Aorta (tissue), 5 donors: ENCODE results near the gene GPS1. TPM values are rescaled to one million over a fixed set of nuclear protein-coding genes. Genes with fewer than 3 reads are reported as not detected.

Source experiments
- ATAC-seq: fragments of 200-7000 bp; cut with Tn5 transposase; one replicate; pipeline ENCODE4 v1.9.1; 2022; ENCODE audit warnings: moderate library complexity; ENCODE audit not compliant: low FRiP score
- DNase-seq, 2 donors: peaks; one replicate each; pipeline ENCODE4 v3.0.0-alpha.2; 2020
- H3K27ac ChIP-seq, 2 donors: one replicate each; pipeline ENCODE4 v1.5.1; 2013; ENCODE audit warnings: low read length in 2 of 2, mild to moderate bottlenecking in 2 of 2, moderate library complexity in 2 of 2, control low read depth in 1 of 2, inconsistent platforms in 1 of 2, low read depth in 1 of 2
- H3K27me3 ChIP-seq, 2 donors: one replicate each; pipeline ENCODE4 v1.6.1; 2013; ENCODE audit warnings: control low read depth in 1 of 2, low read length in 1 of 2, mild to moderate bottlenecking in 1 of 2, moderate library complexity in 1 of 2; ENCODE audit not compliant: insufficient read depth in 2 of 2, control insufficient read depth in 1 of 2
- H3K36me3 ChIP-seq, 2 donors: one replicate each; pipeline ENCODE4 v1.6.1; 2013; ENCODE audit warnings: control low read depth in 1 of 2, low read length in 1 of 2, mild to moderate bottlenecking in 1 of 2; ENCODE audit not compliant: insufficient read depth in 2 of 2, control insufficient read depth in 1 of 2
- H3K4me1 ChIP-seq, 2 donors: one replicate each; pipeline ENCODE4 v1.6.1; 2013; ENCODE audit warnings: low read length in 2 of 2, control low read depth in 1 of 2, mild to moderate bottlenecking in 1 of 2, moderate library complexity in 1 of 2; ENCODE audit not compliant: insufficient read depth in 2 of 2, control insufficient read depth in 1 of 2
- H3K4me3 ChIP-seq, 2 donors: one replicate each; pipeline ENCODE4 v1.5.1; 2013; ENCODE audit warnings: low read length in 2 of 2, control low read depth in 1 of 2, mild to moderate bottlenecking in 1 of 2
- H3K9me3 ChIP-seq: one replicate; pipeline ENCODE4 v1.6.1; 2013; ENCODE audit warnings: mild to moderate bottlenecking, low read length; ENCODE audit not compliant: control insufficient read depth
- WGBS, 2 donors: extraction: QIAGEN DNeasy Blood & Tissue Kit; methylation state at CpG; one replicate each; pipeline ENCODE4 v1.1.7; 2013; 5-methylcytosine and 5-hydroxymethylcytosine counted together
- intact Hi-C, 2 donors: fragments of 100-400 bp; cut with DNase I; formaldehyde crosslinking; loops; one replicate each; pipeline versions ENCODE4 v1.14.2 to v1.15.0; 2022
- polyA plus RNA-seq, 2 donors: library from polyadenylated mRNA; stranded (reverse); fragments of 200-250 nt; gene quantifications; one replicate each; pipeline ENCODE4 v1.2.3, GENCODE V29; 2013
- total RNA-seq, 2 donors: library from RNA; stranded (reverse); fragmentation: NEBNext Ultra II Directional; extraction: Animal tissue kit (Norgen Biotek cat#: 25700); gene quantifications; one replicate each; pipeline ENCODE4 v1.2.1, GENCODE V29; 2021
- donor health status: healthy with polysubstance abuse.
- donor health status: Bipolar disorder and iron deficiency.
- donor health status: DM: no; HTN: no; CAD: no.
- donor health status: DM: no; HTN: no; CAD: no.
- donor health status: DM: yes; HTN: yes; CAD: no.

GPS1 gene
- total and polyA plus RNA-seq, 4 donors = 46.9 to 171 (median 54.1) TPM

DNA sequence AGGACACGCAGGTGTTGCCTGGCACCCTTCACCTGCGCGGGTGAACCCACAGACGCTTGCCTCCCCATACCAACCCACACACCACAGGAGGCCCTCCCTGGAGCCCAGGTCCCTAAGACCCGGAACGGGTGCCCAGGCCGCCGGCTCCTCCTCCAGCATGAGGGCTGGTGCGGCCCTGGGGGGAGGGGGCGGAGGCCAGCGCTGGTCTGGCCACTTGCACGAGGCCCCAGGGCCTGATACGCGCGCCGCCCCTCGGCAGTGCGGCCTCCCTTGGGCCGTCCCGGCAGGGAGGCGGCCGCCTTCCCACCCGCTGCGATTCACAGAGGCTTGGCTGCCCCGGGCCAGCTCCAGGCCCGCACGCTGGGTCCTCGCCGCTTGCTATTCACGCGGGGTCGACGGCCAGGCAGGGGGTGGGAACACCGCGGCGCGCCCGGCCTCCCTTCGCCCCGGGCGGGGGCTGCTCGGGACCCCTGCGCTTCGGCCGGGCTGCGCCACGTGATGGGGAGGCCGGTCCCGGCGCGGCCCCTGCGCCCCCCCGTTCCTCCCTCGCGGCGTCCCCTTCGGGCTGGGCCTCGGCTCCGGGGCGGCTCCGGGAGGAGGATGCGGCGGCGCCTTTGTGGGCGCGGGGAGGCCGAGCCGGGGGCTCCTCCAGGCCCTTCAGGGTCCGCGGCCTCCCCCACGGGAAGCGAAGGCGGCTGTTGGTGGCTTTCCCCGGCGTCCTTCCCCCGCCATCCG lies 45.7 kb downstream of the GPS1 start:
- Histone ChIP-seq H3K27ac (peak overlapping the region in 1 of 2 donors; percentile 46), H3K9me3 (no peaks in the 10 kb centered on the region), H3K4me3 (peak overlapping the region; percentile 65 to 73), H3K4me1 (no peaks in the 10 kb centered on the region), H3K27me3 (peaks cover 0 to 2% of the 10 kb centered on the region in 2 donors), H3K36me3 (peaks cover 0 to 6% of the 10 kb centered on the region in 2 donors)
- 2% methylated on average over 46 to 77 of the region's 77 CpGs for WGBS, 2 donors
- no peak for ATAC-seq
- DNase-seq = peak in 1 of 2 donors; percentile 69
- intact Hi-C loops = loop anchor here in 1 of 2 donors (5.0 kb wide), 1 partner anchor 60 kb away; the partner anchor contains the start of gene DCXR

DNA sequence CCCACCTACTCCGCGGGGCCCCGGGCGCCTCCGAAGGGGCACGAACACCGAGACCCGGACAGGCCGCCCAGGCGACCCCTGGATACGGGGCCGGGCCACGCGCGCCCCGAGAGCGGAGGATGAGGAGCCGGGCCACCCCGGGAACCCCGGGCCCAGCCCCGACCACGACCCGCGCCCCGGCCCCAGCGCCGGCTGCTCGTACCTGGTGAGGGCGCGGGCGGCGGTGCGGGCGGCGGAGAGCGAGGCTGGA lies 46.1 kb downstream of the GPS1 start:
- WGBS, 2 donors = 1 to 2% methylated on average over 24 to 36 of the region's 36 CpGs
- Histone ChIP-seq H3K4me1 (no peaks in the 10 kb centered on the region), H3K9me3 (no peaks in the 10 kb centered on the region), H3K4me3 (peak overlapping the region; percentile 65 to 73), H3K27me3 (peaks cover 0 to 2% of the 10 kb centered on the region in 2 donors), H3K36me3 (peaks cover 0 to 6% of the 10 kb centered on the region in 2 donors), H3K27ac (peak overlapping the region in 1 of 2 donors; percentile 46)
- intact Hi-C loops = loop anchor here in 1 of 2 donors (5.0 kb wide), 1 partner anchor 61 kb away; the partner anchor contains the start of gene DCXR
- ATAC-seq (no peak), DNase-seq (no peak)

DNA sequence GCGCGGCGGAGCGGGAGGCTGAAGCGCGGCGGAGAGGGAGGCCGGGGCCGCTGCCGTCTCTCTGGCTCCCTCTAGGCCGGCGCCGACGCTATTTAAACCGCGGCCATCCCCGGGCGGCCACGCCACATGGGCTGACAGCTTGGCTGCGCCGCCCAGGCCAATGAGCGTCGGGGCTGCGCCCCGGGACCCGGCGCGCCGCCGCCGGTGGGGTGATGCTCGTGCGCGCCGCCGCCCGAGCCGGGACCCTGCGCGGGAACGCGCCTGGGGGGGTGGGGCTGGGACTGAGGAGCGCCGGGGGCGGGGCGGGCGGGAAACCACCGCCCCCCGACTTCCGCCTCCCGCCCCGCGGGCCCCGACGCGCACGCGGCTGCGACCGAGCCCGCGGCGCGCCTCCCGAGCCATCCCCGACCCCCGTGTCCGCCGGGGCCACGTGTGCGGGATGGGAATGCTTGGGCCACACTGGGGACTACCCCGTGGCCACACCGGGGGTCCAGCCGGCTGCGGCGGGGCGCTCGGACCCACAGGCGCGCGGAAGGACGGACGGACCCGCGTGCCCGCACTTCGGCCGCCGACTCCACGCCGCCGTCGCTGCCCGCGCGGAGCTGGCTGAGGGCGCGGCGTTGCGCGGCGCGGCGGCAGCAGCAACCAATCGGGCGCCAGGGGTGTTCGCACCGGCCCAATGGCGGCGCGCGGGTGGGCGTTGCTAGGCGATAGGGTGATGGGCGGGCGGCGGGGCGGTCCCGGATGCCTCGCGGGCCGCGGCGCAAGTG lies 46.7 kb downstream of the GPS1 start, which contains the start of gene FASN:
Gene FASN (minus strand): TSS at position 68 of the 770 bp plus-strand sequence. CDS start 1,791 bp downstream, outside the sequence.
- DNase-seq (peak; percentile 97 to 98), ATAC-seq (peak; percentile 90)
- H3K27ac ChIP-seq = peak within 1 kb of the TSS in 1 of 2 donors; percentile 74
- H3K36me3 ChIP-seq = peaks cover 0 to 2% of the 10 kb centered on the region in 2 donors
- H3K9me3 ChIP-seq = no peaks in the 10 kb centered on the region
- intact Hi-C loops = loop anchor here in 1 of 2 donors (5.0 kb wide), 1 partner anchor 61 kb away; the partner anchor contains the start of gene DCXR
- H3K4me1 ChIP-seq = no peaks in the 10 kb centered on the region
- 0 to 1% methylated on average over 77 to 124 of the region's 124 CpGs for WGBS, 2 donors
- H3K27me3 ChIP-seq = peaks cover 0 to 2% of the 10 kb centered on the region in 2 donors
- H3K4me3 ChIP-seq = peak within 1 kb of the TSS; percentile 65 to 73

DNA sequence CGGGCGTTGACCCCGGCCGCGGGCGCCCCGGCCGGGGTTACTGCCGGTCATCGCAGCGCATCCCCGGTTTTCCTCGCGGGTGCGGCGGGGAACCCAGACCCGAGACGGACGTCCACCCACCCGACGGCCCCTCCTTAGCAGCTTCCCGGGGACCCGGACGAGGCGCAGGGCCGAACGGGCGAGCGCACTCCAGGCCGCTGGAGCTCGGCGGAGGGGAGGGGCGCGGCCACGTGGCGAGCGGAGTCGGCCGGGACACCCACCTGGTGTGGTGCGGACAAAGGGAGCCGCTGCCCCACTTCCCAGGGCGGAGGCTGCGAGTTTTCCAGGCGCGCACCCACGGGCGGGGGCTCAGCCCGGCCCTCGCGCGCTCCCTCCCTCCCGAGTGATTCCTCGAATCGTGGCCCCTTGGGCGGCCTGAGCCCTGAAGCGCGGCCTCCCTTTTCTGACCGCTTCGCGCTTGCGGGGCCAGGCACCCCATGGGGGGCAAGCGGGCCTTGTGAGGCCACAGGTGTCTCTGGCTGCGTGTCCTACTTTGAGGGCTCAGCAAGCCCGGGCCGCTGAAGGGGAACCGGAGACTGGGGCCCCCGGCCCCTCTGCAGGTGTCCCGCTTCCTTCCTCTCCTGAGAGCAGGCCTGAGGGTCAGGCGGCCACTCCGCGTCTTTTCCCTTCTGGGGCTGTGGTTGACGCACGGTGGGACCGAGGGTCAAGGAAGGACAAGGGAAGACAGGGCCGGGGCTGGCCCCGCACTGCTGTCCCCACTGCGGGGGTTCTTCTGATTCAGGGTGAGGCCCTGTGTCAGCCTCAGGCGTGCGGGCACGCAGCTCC lies 47.5 kb downstream of the GPS1 start:
- intact Hi-C loops = loop anchor here in 1 of 2 donors (5.0 kb wide), 1 partner anchor 62 kb away; the partner anchor contains the start of gene DCXR

DNA sequence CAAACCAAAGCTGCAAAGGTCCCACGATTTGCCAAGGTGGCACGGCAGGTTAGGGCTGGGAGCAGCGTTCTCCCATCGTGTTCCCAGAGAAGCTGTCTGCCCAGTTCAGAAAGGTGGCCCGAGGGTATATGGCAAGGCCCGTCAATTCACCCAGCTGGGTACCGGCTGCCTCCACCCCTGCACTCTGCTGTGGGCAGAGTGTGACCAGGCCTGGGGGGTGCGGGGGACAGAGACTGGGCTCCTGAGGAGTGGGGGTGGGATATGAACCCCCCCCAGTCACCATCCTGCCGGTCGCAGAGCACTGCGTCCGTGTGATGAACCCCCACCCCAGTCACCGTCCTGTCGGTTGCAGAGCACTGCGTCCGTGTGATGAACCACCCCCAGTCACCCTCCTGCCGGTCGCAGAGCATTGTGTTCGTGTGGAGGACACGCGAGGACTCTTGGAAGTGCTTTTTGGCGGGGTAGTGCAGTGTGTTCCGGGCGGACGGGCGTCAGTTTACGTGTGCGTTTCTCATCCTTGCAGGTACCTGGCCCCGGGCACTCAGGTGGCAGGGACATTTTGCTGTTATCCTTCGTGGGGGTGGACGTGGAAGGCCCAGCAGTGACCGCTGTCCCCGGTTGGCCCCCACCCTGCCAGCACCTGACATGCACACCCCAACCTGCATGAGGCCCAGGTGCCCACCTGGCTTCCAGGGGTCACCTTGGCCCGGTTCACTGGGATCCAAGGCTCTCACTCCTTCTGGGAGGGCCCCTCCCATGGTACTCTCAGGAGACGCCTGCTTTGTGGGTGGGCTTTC lies 49.0 kb downstream of the GPS1 start:
- no peaks in the 10 kb centered on the region for H3K4me1 ChIP-seq
- no peak overlapping the region for H3K27ac ChIP-seq
- H3K4me3 ChIP-seq = no peak overlapping the region
- DNase-seq = peak in 1 of 2 donors; percentile 44
- H3K9me3 ChIP-seq = no peaks in the 10 kb centered on the region
- intact Hi-C loops = no loop called here
- 91 to 92% methylated on average over 34 to 35 of the region's 35 CpGs for WGBS, 2 donors
- no peaks in the 10 kb centered on the region for H3K36me3 ChIP-seq
- ATAC-seq = no peak
- H3K27me3 ChIP-seq = peaks cover 0 to 2% of the 10 kb centered on the region in 2 donors

More for the DNA sequence above, 47.5 kb downstream of the GPS1 start:
- H3K9me3 ChIP-seq = no peaks in the 10 kb centered on the region
- peak overlapping the region in 1 of 2 donors; percentile 16 for H3K4me3 ChIP-seq
- ATAC-seq (peak; percentile 1), DNase-seq (no peak)
- no peaks in the 10 kb centered on the region for H3K4me1 ChIP-seq
- 25 to 38% methylated on average over 50 to 80 of the region's 80 CpGs for WGBS, 2 donors
- peaks cover 0 to 2% of the 10 kb centered on the region in 2 donors for H3K27me3 ChIP-seq
- peak overlapping the region in 1 of 2 donors; percentile 70 for H3K27ac ChIP-seq
- peaks cover 0 to 2% of the 10 kb centered on the region in 2 donors for H3K36me3 ChIP-seq

DNA sequence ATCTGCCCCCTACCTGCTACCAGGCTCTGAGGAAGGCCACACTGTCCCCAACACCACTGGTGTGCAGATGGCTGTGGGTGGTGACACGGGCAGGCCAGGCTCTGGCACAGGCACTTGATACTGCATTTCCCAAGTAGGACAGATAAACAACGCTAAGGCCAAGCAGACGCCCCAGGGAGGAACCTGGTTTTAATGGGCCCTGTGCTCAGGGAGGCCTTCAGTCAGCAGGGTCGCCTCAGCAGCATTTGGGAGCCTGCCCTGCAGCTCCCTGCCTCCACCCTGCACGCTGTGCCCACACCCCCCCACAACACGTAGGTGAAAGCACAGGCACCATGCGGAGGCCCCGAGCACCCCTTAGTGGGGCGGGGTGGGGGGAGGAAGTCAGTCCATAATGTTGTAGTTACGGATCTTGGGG lies 49.6 kb downstream of the GPS1 start:
- H3K27ac ChIP-seq = no peak overlapping the region
- intact Hi-C loops = no loop called here

DNA sequence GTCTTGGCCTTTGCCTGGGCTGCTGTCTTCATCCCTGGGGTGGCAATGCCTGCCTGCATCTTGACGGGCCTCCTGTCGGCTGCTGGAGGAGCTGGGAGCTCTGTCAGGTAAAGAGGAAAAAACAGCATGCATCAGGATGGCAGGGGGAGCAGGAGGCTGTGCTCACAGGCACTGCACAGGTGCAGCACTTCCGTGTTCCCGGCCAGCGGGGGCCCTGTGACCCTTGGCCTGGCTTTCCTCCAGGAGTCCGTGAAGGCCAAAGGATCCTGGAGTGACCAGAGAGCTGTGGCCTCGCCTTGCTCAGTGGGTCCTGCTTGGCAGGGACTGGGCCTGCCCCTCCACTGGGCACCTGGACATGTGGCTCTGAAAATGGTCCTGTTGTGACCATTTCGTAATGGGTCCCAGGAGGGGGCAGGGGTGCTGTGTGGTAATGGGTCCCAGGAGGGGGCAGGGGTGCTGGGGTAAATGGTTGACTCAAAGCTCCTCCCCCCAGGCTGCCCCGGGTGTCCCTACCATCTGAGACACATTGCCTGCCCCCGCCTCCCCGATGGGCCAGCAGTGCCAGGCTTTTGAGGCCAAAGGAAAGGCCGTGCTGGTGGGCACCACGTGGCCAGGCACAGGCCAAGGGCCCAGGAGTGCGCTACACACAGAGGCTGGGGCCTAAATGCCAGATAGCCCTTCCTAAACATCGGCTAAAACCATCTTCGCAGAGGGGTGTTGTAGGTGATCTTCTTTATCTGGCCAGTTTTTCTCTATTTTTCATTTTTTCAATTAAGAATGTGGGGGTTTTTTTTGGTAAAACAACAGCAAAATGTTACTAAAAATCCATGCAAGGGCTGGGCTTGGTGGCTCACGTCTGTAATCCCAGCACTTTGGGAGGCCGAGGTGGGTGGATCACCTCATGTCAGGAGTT lies 50.3 kb downstream of the GPS1 start:
- no peak for ATAC-seq
- no peak overlapping the region for H3K27ac ChIP-seq

More for the DNA sequence above, 49.6 kb downstream of the GPS1 start:
- Histone ChIP-seq H3K4me1 (no peaks in the 10 kb centered on the region), H3K27me3 (peaks cover 0 to 2% of the 10 kb centered on the region in 2 donors), H3K36me3 (no peaks in the 10 kb centered on the region), H3K4me3 (no peak overlapping the region), H3K9me3 (no peaks in the 10 kb centered on the region)
- peak in 1 of 2 donors; percentile 44 for DNase-seq
- ATAC-seq = no peak
- 69 to 73% methylated on average over 10 of the region's 10 CpGs for WGBS, 2 donors

More for the DNA sequence above, 50.3 kb downstream of the GPS1 start:
- Histone ChIP-seq H3K4me1 (no peaks in the 10 kb centered on the region), H3K9me3 (no peaks in the 10 kb centered on the region), H3K4me3 (no peak overlapping the region), H3K36me3 (no peaks in the 10 kb centered on the region), H3K27me3 (peaks cover 0 to 2% of the 10 kb centered on the region in 2 donors)
- DNase-seq = peak in 1 of 2 donors; percentile 46
- WGBS, 2 donors = 70 to 72% methylated on average over 18 of the region's 18 CpGs
- intact Hi-C loops = no loop called here
